ENCODE measurements around the gene GABRR1. TPM values are rescaled to one million over a fixed set of nuclear protein-coding genes. Genes with fewer than 3 reads are reported as not detected.

The GABRR1 gene
- total and polyA plus RNA-seq, 2 donors (not counting 3 experiments of a cell fraction or from before 2014, with no cell fraction given): not detected

- intact Hi-C loops (cut with micrococcal nuclease): no loop called here
- TF ChIP-seq EZH2 (IDR thresholded peaks at IDR 0.05; ENCODE audit: borderline replicate concordance, low read depth, low read length, severe bottlenecking) (no peak), GATA2 (IDR thresholded peaks at IDR 0.05; ENCODE audit: insufficient read depth, insufficient read length, low read depth, low read length) (no peak), JUN (IDR thresholded peaks at IDR 0.05; ENCODE audit: borderline replicate concordance, insufficient read depth, insufficient read length, low read depth) (no peak), MAX (IDR thresholded peaks at IDR 0.05; ENCODE audit: insufficient read depth, insufficient read length) (no peak), MYC (IDR thresholded peaks at IDR 0.05; ENCODE audit: low read depth, low read length) (no peak), CTCF (IDR thresholded peaks at IDR 0.05; ENCODE audit: extremely low read depth in 1 of 2, insufficient read depth in 1 of 2, low read depth in 1 of 2, low read length in 2 of 2) (no peak), POLR2A (IDR thresholded peaks at IDR 0.05; ENCODE audit: low read depth, low read length) (no peak), FOS (IDR thresholded peaks at IDR 0.05; ENCODE audit: borderline replicate concordance, insufficient read depth, low read length) (no peak), POLR2AphosphoS5 (IDR thresholded peaks at IDR 0.05; ENCODE audit: insufficient read depth, low read depth, low read length) (no peak)
- dilution Hi-C loops (cut with MboI; ENCODE audit: extremely low pct_ligation_motif_present, low sequenced_read_pairs): no loop called here
- Histone ChIP-seq H3K27ac (ENCODE audit: insufficient read depth, low read depth, low read length) (no peak overlapping the region), H3K9ac (replicated peaks; ENCODE audit: extremely low read depth, insufficient read depth, low read length) (no peak overlapping the region), H3K9me1 (replicated peaks; ENCODE audit: control insufficient read depth, extremely low read depth, insufficient read depth, low read length) (no peaks in the 10 kb centered on the region), H3K4me2 (ENCODE audit: insufficient read depth, low read length) (no peak overlapping the region), H4K20me1 (replicated peaks; ENCODE audit: control insufficient read depth, extremely low read depth, insufficient read depth, low read length) (no peaks in the 10 kb centered on the region), H3K4me1 (ENCODE audit: control insufficient read depth, extremely low read depth, insufficient read depth, low read length) (no peaks in the 10 kb centered on the region), H3K27me3 (ENCODE audit: control insufficient read depth in 2 of 2, insufficient read depth in 2 of 2, low read length in 2 of 2) (no peaks in the 10 kb centered on the region), H3K79me2 (ENCODE audit: control insufficient read depth, insufficient read depth, low read length) (no peaks in the 10 kb centered on the region), H3K9me3 (replicated peaks; ENCODE audit: control insufficient read depth, insufficient read depth, low read length) (no peaks in the 10 kb centered on the region), H2AFZ (ENCODE audit: low read depth, low read length) (no peak overlapping the region), H3K36me3 (ENCODE audit: control insufficient read depth in 2 of 2, extremely low read depth in 1 of 2, insufficient read depth in 2 of 2, low read length in 2 of 2) (no peaks in the 10 kb centered on the region), H3K4me3 (replicated peaks in 1 of 3; ENCODE audit: insufficient read depth in 1 of 3, low read depth in 1 of 3, low read length in 3 of 3) (no peak overlapping the region)
- DNase-seq (ENCODE audit: low read depth, low spot score): no peak
- POLR2A ChIA-PET: no interaction called here
- FAIRE-seq: no peak
- BruUV-seq (replicated peaks): no TSS peak
- CTCF ChIA-PET: no interaction called here
Measured at GRCh38 chr6:89173634-89174033, 43.5 kb downstream of the GABRR1 start.

Measured in endothelial cell of umbilical vein (primary cell).